Stimulated activated CD8-positive, alpha-beta memory T cell treated with anti-CD3 and anti-CD28 coated beads, Interleukin-7, amount 100 ng/mL, for 1 hour (primary cell): ENCODE results near the gene PHF21A.

Source experiments
- DNase-seq, 2 donors: peaks; one replicate each; pipeline ENCODE4 v3.0.0-alpha.2; 2020; ENCODE audit warnings: low read depth in 2 of 2

Gene PHF21A

GRCh38 chr11:45884596-45885185 is 236.6 kb downstream of the PHF21A start:
- no peak for DNase-seq
